H1 (cell line): ENCODE results near the gene C6orf136. TPM values are rescaled to one million over a fixed set of nuclear protein-coding genes. Genes with fewer than 3 reads are reported as not detected.

ENCODE experiments used
- ASH2L ChIP-seq: fragments of 200-600, 300-600 bp; sonication (generic); IDR thresholded peaks from one replicate; pipeline ENCODE4 v1.7.1; 2017; ENCODE audit warnings: low read length
- HDAC2 ChIP-seq, 2 experiments: fragments of 300-600 bp in 1 of 2; sonication (generic) in 1 of 2; IDR thresholded peaks; 2 replicates each; pipeline ENCODE4 v1.6.1; 2011 to 2012; ENCODE audit warnings: low read depth in 2 of 2, low read length in 2 of 2, mild to moderate bottlenecking in 2 of 2, moderate library complexity in 2 of 2, borderline replicate concordance in 1 of 2, inconsistent platforms in 1 of 2
- KDM4A ChIP-seq: IDR thresholded peaks from one replicate; pipeline ENCODE4 v1.7.1; 2012; ENCODE audit warnings: low read depth, mild to moderate bottlenecking, moderate library complexity, low read length, inconsistent platforms; ENCODE audit not compliant: severe bottlenecking
- SP4 ChIP-seq: IDR thresholded peaks from 2 replicates; pipeline ENCODE4 v1.6.1; 2012; ENCODE audit warnings: low read length, inconsistent platforms
- polyA plus RNA-seq, 7 experiments: library from polyadenylated mRNA; depleted of rRNA in 3 of 7; stranded (reverse) in 5 of 7; unstranded in 2 of 7; fragments of >200 nt in 5 of 7; fragments of 200-250 nt in 2 of 7; gene quantifications; 1 replicate in 5 of 7; 2 replicates in 1 of 7; 4 replicates in 1 of 7; pipeline versions ENCODE4 v1.2.1 to v1.2.3, GENCODE V29; 2011 to 2013; ENCODE audit warnings: missing spikeins in 2 of 7, mixed read lengths in 2 of 7
- total RNA-seq: library from RNA; stranded (reverse); fragmentation: NEBNext Ultra II Directional; extraction: Animal tissue kit (Norgen Biotek cat#: 25700); gene quantifications from 2 replicates; pipeline ENCODE4 v1.2.1, GENCODE V29; 2021

Gene C6orf136
- total and polyA plus RNA-seq, 2 of the 8 experiments (the other 6 are each of a cell fraction or from before 2014, with no cell fraction given), result 20.8 to 23.1 TPM

DNA sequence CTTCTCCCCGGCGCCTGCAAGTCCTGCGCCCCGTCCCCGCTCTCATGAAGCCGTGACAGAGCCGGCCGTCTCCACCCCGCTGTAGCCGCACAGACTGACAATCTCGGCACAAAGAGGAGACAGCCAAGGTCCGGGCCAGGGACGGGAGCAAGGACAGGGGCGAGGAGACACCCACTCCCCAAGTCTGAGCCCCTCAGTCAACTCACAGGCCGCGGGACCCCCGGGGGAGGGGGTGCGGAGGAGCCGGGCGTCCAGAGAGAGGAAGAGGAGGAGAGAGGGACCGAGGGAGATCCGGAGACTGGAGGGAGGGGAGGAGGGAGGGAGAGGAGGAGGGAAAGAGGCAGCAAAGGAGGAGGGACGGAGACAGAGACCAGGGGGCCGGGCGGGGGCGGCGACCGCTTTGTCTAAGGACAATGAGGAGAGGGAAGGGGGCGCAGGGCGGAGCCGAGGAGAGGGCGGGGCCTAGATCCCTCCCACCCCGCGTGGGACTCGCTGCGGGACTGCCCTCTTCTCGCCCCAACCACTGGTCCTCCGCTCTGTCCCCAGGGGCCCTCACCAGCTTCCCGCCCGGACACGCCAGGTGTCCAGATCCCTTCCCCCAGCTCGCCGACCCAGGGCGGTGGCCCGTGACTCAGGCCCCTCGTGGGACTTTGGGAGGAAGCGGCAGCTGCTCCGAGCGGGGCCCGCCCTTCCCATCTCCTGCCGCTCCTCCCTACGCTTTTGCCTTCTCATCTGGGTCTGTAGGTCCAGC lies 40.1 kb downstream of the C6orf136 start (continued):
- TF ChIP-seq HDAC2 (IDR thresholded peaks at IDR 0.05; ENCODE audit: borderline replicate concordance in 1 of 2, low read depth in 2 of 2, low read length in 2 of 2) (peak; percentile 26 to 79; a peak in 3 of 4 replicates), SP4 (0 out of 2 replicates have a peak, but pooled peaks have one; percentile 41), ASH2L (peak; percentile 22), KDM4A (peak; percentile 90)
